ENCODE data around the gene ELMOD3. TPM values are rescaled to one million over a fixed set of nuclear protein-coding genes. Genes with fewer than 3 reads are reported as not detected.
A peak's percentile ranks its signal among the peaks of the same experiment; 100 is the strongest.

Gene ELMOD3
- total and polyA plus RNA-seq, 9 of the 15 experiments (the other 6 are each of a cell fraction or from before 2014, with no cell fraction given) = 2.7 to 18.7 (median 11.6) TPM

DNA sequence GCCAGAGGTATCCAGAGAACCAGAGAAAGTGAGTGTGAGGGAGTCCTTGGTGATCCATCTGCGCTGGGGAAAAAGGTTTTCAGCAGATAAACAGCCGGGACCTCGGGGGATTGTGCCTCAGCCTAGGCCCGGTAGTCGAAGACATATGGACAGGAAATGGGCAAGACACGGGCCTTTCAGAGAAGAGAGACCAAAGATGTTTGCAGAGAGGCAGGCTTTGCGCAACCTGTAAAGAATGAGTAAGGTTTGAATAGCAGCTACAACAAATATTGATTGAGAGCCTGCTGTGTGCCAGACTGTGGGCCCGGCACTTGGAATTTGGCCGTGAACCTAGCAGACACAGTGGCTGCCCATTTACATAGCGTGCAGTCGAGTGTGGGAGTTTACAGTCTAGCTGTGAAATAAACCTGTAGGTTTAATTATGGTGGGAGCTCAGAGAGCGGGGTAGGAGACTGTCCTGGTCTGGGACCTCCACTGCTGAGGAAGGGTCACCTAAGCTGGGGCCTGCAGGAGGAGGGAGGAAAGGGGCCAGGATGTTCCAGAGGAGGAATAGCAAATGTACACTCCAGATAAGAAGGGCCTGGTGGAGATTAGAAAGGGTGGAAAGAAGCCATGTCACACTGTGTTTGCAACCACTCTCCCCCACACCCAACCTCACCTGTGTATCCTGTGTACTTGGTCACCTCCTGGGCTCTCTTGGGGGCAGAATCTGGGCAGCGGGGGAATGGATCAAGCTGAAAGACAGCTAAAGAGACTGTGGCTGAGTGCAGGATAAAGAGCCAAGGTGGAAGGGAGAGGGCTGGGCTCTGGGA, 66.9 kb downstream of the ELMOD3 start (continued):
- TF ChIP-seq FOXK1 (CRISPR knock-in tag; IDR thresholded peaks at IDR 0.05; ENCODE audit: borderline replicate concordance) (no peak), FOXK2 (conservative IDR thresholded peaks at IDR 0.05 in 1 of 2, IDR thresholded peaks at IDR 0.05 in 1 of 2; ENCODE audit: low read depth in 2 of 2) (no peak; a peak in 1 of 4 replicates), ARID2 (IDR thresholded peaks at IDR 0.05) (no peak), TARDBP (IDR thresholded peaks at IDR 0.05) (no peak), MECOM (CRISPR knock-in tag; IDR thresholded peaks at IDR 0.05) (no peak), HDAC8 (tag; IDR thresholded peaks at IDR 0.05) (no peak), ZBTB1 (CRISPR knock-in tag; IDR thresholded peaks at IDR 0.05; ENCODE audit: borderline replicate concordance, low read depth) (no peak), EHMT2 (IDR thresholded peaks at IDR 0.05) (0 out of 2 replicates have a peak, but pooled peaks have one; percentile 13), HDAC1 (IDR thresholded peaks at IDR 0.05) (peak in 1 of 2 experiments; percentile 75; a peak in 2 of 4 replicates), PTTG1 (tag; IDR thresholded peaks at IDR 0.05; ENCODE audit: low read depth) (no peak), PHB (CRISPR knock-in tag; IDR thresholded peaks at IDR 0.05) (no peak), RFX7 (CRISPR knock-in tag; IDR thresholded peaks at IDR 0.05) (no peak), ZFP36 (IDR thresholded peaks at IDR 0.05; ENCODE audit: low read depth, low read length, partially characterized antibody) (no peak)
- TF ChIP-seq, protein P1, sequence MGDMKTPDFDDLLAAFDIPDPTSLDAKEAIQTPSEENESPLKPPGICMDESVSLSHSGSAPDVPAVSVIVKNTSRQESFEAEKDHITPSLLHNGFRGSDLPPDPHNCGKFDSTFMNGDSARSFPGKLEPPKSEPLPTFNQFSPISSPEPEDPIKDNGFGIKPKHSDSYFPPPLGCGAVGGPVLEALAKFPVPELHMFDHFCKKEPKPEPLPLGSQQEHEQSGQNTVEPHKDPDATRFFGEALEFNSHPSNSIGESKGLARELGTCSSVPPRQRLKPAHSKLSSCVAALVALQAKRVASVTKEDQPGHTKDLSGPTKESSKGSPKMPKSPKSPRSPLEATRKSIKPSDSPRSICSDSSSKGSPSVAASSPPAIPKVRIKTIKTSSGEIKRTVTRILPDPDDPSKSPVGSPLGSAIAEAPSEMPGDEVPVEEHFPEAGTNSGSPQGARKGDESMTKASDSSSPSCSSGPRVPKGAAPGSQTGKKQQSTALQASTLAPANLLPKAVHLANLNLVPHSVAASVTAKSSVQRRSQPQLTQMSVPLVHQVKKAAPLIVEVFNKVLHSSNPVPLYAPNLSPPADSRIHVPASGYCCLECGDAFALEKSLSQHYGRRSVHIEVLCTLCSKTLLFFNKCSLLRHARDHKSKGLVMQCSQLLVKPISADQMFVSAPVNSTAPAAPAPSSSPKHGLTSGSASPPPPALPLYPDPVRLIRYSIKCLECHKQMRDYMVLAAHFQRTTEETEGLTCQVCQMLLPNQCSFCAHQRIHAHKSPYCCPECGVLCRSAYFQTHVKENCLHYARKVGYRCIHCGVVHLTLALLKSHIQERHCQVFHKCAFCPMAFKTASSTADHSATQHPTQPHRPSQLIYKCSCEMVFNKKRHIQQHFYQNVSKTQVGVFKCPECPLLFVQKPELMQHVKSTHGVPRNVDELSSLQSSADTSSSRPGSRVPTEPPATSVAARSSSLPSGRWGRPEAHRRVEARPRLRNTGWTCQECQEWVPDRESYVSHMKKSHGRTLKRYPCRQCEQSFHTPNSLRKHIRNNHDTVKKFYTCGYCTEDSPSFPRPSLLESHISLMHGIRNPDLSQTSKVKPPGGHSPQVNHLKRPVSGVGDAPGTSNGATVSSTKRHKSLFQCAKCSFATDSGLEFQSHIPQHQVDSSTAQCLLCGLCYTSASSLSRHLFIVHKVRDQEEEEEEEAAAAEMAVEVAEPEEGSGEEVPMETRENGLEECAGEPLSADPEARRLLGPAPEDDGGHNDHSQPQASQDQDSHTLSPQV (IDR thresholded peaks at IDR 0.05) = peak; percentile 88; the same call in 1 of the 2 replicates
- TF ChIP-seq, protein P2, sequence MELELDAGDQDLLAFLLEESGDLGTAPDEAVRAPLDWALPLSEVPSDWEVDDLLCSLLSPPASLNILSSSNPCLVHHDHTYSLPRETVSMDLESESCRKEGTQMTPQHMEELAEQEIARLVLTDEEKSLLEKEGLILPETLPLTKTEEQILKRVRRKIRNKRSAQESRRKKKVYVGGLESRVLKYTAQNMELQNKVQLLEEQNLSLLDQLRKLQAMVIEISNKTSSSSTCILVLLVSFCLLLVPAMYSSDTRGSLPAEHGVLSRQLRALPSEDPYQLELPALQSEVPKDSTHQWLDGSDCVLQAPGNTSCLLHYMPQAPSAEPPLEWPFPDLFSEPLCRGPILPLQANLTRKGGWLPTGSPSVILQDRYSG (tag; conservative IDR thresholded peaks at IDR 0.05; ENCODE audit: low read depth) = peak; percentile 78; the same call in 1 of the 2 replicates
- TF ChIP-seq, protein P3, sequence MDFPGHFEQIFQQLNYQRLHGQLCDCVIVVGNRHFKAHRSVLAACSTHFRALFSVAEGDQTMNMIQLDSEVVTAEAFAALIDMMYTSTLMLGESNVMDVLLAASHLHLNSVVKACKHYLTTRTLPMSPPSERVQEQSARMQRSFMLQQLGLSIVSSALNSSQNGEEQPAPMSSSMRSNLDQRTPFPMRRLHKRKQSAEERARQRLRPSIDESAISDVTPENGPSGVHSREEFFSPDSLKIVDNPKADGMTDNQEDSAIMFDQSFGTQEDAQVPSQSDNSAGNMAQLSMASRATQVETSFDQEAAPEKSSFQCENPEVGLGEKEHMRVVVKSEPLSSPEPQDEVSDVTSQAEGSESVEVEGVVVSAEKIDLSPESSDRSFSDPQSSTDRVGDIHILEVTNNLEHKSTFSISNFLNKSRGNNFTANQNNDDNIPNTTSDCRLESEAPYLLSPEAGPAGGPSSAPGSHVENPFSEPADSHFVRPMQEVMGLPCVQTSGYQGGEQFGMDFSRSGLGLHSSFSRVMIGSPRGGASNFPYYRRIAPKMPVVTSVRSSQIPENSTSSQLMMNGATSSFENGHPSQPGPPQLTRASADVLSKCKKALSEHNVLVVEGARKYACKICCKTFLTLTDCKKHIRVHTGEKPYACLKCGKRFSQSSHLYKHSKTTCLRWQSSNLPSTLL (IDR thresholded peaks at IDR 0.05) = no peak
- TF ChIP-seq, protein P4, sequence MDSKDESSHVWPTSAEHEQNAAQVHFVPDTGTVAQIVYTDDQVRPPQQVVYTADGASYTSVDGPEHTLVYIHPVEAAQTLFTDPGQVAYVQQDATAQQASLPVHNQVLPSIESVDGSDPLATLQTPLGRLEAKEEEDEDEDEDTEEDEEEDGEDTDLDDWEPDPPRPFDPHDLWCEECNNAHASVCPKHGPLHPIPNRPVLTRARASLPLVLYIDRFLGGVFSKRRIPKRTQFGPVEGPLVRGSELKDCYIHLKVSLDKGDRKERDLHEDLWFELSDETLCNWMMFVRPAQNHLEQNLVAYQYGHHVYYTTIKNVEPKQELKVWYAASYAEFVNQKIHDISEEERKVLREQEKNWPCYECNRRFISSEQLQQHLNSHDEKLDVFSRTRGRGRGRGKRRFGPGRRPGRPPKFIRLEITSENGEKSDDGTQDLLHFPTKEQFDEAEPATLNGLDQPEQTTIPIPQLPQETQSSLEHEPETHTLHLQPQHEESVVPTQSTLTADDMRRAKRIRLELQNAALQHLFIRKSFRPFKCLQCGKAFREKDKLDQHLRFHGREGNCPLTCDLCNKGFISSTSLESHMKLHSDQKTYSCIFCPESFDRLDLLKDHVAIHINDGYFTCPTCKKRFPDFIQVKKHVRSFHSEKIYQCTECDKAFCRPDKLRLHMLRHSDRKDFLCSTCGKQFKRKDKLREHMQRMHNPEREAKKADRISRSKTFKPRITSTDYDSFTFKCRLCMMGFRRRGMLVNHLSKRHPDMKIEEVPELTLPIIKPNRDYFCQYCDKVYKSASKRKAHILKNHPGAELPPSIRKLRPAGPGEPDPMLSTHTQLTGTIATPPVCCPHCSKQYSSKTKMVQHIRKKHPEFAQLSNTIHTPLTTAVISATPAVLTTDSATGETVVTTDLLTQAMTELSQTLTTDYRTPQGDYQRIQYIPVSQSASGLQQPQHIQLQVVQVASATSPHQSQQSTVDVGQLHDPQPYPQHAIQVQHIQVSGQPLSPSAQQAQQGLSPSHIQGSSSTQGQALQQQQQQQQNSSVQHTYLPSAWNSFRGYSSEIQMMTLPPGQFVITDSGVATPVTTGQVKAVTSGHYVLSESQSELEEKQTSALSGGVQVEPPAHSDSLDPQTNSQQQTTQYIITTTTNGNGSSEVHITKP (IDR thresholded peaks at IDR 0.05; ENCODE audit: partially characterized antibody) = peak; percentile 52

Measured in K562 (cell line).